ENCODE data around the gene ZFP64. TPM values are rescaled to one million over a fixed set of nuclear protein-coding genes. Genes with fewer than 3 reads are reported as not detected.
"Not testable (repeated sequence)": the region's sequence is repeated elsewhere in the genome, so short reads cannot be mapped to it uniquely, and the experiment has no call there.

ZFP64 gene
- polyA plus RNA-seq, 2 of the 4 experiments (the other 2 are of a cell fraction), result 14.4 to 22.0 TPM

DNA sequence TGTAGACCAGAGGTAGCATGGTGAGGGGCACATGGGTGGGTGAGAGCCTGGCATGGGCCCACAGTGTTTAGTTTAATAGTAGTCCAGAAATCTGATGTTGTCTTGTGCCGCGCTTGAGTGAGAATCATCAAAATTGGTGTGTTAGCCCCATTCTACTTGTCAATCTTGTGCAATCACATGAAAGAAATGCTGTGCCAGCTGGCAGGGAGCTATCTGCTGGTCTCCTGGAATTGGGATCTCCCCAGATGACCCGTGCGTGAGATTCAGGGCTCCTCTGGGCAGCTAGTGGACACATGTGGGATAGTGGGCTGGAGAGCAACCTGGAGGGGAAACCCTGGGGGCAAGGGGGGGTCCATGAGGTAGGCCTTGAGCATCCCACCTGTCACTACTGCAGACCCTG lies 43.5 kb upstream of the ZFP64 start:
- FAIRE-seq (no peak), DNase-seq (ENCODE audit: low read depth in 1 of 2, low spot score in 1 of 2) (no peak), ATAC-seq (no peak)
- Histone ChIP-seq H3K4me1 (peaks cover 16% of the 10 kb centered on the region), H3K27ac (no peak overlapping the region), H3K4me2 (no peak overlapping the region), H3K4me3 (no peak overlapping the region), H3K9me3 (no peaks in the 10 kb centered on the region)
- TF ChIP-seq RCOR1 (IDR thresholded peaks at IDR 0.05; ENCODE audit: low read depth, low read length), result no peak
- WGBS (ENCODE audit: missing lambda C conversion rate), result 81% methylated on average over 4 of the region's 4 CpGs
- POLR2A ChIA-PET, result no interaction called here
- CTCF ChIA-PET, result no interaction called here

DNA sequence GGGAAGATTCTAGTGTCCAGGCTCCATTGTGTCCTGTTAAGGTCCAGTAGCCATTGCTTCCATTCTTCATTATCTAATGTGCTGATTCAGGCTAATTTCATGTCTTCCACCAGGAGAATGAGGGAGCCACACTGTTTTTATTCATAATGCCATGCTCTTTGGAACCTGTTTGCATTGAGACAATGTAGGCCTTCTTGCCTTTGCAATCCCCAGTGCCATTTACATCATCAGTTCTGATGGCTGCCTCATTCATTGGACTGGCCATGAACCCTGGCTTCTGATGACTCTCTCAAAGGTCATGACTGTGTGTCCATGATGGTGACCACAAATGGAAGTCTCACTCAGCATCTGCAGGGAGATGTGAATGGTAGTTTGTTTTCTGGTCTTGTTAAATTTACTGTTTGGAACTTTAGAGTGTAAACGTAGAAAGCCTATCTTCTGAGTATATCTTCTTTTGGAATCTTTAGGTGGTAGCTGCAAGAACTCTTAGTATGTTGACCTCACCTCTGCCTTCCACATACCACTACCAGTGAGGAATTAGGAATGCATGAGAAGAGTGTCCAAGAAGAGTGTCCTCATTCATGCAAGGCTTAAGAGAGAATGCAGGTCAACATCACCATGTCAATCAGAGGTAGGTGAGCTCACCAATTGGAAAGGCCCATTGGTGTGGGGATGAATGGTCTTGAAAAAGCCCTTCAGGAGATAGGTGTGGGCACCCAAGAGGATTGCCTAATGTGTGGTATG lies 42.9 kb upstream of the ZFP64 start:
- Histone ChIP-seq H3K4me1 (peaks cover 20% of the 10 kb centered on the region), H3K4me2 (no peak overlapping the region), H3K9me3 (no peaks in the 10 kb centered on the region), H3K27ac (no peak overlapping the region), H3K4me3 (no peak overlapping the region)
- FAIRE-seq, result no peak
- DNase-seq (ENCODE audit: low read depth in 1 of 2, low spot score in 1 of 2), result no peak
- 38% methylated on average over 1 of the region's 1 CpG for WGBS (ENCODE audit: missing lambda C conversion rate)
- CTCF ChIA-PET, result no interaction called here
- no peak for ATAC-seq
- TF ChIP-seq, protein P1, sequence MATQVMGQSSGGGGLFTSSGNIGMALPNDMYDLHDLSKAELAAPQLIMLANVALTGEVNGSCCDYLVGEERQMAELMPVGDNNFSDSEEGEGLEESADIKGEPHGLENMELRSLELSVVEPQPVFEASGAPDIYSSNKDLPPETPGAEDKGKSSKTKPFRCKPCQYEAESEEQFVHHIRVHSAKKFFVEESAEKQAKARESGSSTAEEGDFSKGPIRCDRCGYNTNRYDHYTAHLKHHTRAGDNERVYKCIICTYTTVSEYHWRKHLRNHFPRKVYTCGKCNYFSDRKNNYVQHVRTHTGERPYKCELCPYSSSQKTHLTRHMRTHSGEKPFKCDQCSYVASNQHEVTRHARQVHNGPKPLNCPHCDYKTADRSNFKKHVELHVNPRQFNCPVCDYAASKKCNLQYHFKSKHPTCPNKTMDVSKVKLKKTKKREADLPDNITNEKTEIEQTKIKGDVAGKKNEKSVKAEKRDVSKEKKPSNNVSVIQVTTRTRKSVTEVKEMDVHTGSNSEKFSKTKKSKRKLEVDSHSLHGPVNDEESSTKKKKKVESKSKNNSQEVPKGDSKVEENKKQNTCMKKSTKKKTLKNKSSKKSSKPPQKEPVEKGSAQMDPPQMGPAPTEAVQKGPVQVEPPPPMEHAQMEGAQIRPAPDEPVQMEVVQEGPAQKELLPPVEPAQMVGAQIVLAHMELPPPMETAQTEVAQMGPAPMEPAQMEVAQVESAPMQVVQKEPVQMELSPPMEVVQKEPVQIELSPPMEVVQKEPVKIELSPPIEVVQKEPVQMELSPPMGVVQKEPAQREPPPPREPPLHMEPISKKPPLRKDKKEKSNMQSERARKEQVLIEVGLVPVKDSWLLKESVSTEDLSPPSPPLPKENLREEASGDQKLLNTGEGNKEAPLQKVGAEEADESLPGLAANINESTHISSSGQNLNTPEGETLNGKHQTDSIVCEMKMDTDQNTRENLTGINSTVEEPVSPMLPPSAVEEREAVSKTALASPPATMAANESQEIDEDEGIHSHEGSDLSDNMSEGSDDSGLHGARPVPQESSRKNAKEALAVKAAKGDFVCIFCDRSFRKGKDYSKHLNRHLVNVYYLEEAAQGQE (IDR thresholded peaks at IDR 0.05), result no peak
- TF ChIP-seq MAFK (IDR thresholded peaks at IDR 0.05; ENCODE audit: partially characterized antibody) (peak; percentile 78), HOXA7 (CRISPR knock-in tag; IDR thresholded peaks at IDR 0.05) (no peak)
- POLR2A ChIA-PET, result no interaction called here

DNA sequence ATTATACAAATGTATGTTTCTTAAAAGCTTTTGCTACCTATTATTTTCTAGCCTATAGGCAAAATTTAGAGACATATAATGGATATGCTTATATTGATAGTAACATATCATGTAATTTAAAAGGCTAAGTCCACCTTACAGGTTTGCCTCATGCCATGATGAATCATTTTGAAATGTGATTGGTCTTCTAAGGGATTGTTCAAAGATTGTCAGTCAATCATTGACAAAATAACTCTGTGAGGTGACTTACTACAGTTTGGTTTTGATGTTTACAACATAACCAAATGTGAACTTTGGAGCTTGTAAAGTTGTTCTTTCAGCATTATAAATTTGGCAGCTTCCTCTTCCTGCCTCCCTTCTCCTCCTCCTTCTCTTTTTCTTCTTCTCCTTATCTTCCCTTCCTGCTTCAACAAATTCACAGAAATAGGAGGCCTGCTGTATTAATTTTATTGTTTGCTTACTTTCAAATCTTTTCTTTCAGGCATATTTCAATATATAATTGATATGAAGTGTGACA lies 39.7 kb upstream of the ZFP64 start:
- FAIRE-seq (peak; percentile 89), ATAC-seq (peak; percentile 65 to 83; a peak in 5 of 6 replicates), DNase-seq (ENCODE audit: low read depth in 1 of 2, low spot score in 1 of 2) (peak; percentile 41 to 79)
- ChIA-PET POLR2A (no interaction called here), CTCF (interaction anchor here (1.0 to 1.3 kb wide), 3 partner anchors 8 to 120 kb away, joined by 3 to 4 read pairs (median 3); no protein-coding TSS in a partner anchor)
- Histone ChIP-seq H3K27ac (no peak overlapping the region; a peak in 2 of 6 replicates), H3K4me3 (no peak overlapping the region), H3K4me1 (peaks cover 20% of the 10 kb centered on the region), H3K4me2 (peak overlapping the region; percentile 64), H3K9me3 (no peaks in the 10 kb centered on the region)
- TF ChIP-seq, protein P2, sequence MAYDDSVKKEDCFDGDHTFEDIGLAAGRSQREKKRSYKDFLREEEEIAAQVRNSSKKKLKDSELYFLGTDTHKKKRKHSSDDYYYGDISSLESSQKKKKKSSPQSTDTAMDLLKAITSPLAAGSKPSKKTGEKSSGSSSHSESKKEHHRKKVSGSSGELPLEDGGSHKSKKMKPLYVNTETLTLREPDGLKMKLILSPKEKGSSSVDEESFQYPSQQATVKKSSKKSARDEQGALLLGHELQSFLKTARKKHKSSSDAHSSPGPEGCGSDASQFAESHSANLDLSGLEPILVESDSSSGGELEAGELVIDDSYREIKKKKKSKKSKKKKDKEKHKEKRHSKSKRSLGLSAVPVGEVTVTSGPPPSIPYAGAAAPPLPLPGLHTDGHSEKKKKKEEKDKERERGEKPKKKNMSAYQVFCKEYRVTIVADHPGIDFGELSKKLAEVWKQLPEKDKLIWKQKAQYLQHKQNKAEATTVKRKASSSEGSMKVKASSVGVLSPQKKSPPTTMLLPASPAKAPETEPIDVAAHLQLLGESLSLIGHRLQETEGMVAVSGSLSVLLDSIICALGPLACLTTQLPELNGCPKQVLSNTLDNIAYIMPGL (CRISPR knock-in tag; IDR thresholded peaks at IDR 0.05; ENCODE audit: borderline replicate concordance), result no peak
- TF ChIP-seq CEBPB (IDR thresholded peaks at IDR 0.05) (no peak), RCOR1 (IDR thresholded peaks at IDR 0.05; ENCODE audit: low read depth, low read length) (no peak), JUNB (IDR thresholded peaks at IDR 0.05) (0 out of 2 replicates have a peak, but pooled peaks have one; percentile 16), CBX8 (IDR thresholded peaks at IDR 0.05) (no peak), FOSL2 (IDR thresholded peaks at IDR 0.05) (0 out of 2 replicates have a peak, but pooled peaks have one; percentile 8), FOSL2 (CRISPR knock-in tag; IDR thresholded peaks at IDR 0.05) (no peak; the same call in 1 of the 2 replicates), ZFP36 (IDR thresholded peaks at IDR 0.05; ENCODE audit: borderline replicate concordance, partially characterized antibody) (no peak)

DNA sequence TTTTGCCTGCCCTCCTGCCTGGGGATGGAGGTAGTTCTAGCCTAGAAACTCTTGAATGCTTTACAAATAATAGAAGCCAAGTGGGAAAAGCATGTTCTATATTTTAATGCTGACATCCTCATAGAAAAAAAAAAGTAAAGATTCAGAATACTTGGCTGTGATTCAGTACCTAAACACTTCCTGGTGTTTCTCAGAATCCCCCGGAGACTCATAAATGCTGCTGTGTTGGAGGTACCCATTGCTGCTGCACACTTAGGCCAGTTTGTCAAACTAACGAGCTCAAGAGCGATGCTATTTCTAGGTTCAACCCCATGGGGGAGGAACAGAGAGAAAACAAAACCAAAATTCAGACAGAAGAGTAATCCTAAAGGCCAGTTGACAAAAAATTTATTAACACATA lies 38.8 kb upstream of the ZFP64 start:
- H3K4me1 ChIP-seq, result peaks cover 20% of the 10 kb centered on the region
- no peak for FAIRE-seq
- ChIA-PET CTCF (interaction anchor here (0.8 to 1.3 kb wide), 3 partner anchors 9 to 121 kb away, joined by 3 read pairs; no protein-coding TSS in a partner anchor), POLR2A (no interaction called here)
- H3K9me3 ChIP-seq, result no peaks in the 10 kb centered on the region
- H3K4me3 ChIP-seq, result no peak overlapping the region
- WGBS (ENCODE audit: missing lambda C conversion rate), result 29% methylated on average over 3 of the region's 3 CpGs
- TF ChIP-seq, protein P3, sequence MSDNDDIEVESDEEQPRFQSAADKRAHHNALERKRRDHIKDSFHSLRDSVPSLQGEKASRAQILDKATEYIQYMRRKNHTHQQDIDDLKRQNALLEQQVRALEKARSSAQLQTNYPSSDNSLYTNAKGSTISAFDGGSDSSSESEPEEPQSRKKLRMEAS (IDR thresholded peaks at IDR 0.05), result no peak
- TF ChIP-seq CBX2 (IDR thresholded peaks at IDR 0.05; ENCODE audit: borderline replicate concordance, low read depth) (no peak), PHF8 (IDR thresholded peaks at IDR 0.05; ENCODE audit: borderline replicate concordance, low read depth) (no peak), KDM1A (IDR thresholded peaks at IDR 0.05; ENCODE audit: low read depth) (no peak)
- peak overlapping the region; percentile 32 to 45 for H3K27ac ChIP-seq
- H3K4me2 ChIP-seq, result peak overlapping the region; percentile 64
- DNase-seq (ENCODE audit: low read depth in 1 of 2, low spot score in 1 of 2), result peak in 1 of 2 experiments; percentile 52
- ATAC-seq, result peak in 1 of 2 experiments; percentile 63; a peak in 3 of 6 replicates

DNA sequence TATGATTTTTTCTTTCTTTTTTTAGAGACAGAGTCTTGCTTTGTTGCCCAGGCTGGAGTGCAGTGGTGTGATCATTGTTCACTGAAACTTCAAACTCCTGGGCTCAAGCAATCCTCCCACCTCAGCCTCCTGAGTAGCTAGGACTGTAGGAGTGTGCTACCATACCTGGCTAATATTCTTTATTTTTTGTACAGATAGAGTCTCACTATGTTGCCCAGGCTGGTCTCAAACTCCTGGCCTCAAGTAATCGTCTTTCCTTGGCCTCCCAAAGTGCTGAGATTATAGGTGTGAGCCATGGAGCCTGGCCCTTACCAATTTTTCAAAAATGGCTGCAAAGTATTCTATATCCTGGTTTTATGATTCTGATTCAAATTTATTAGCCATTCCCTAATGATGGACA lies 37.8 kb upstream of the ZFP64 start:
- H3K4me3 ChIP-seq; FAIRE-seq; H3K9me3 ChIP-seq; CTCF ChIA-PET; H3K4me2 ChIP-seq; DNase-seq (ENCODE audit: low read depth in 1 of 2, low spot score in 1 of 2); POLR2A ChIA-PET; ATAC-seq; H3K27ac ChIP-seq: not testable (repeated sequence)
- WGBS (ENCODE audit: missing lambda C conversion rate), result 0% methylated on average over 1 of the region's 1 CpG
- H3K4me1 ChIP-seq, result peaks cover 20% of the 10 kb centered on the region

Data from A549 (cell line).